GF-D8 (cell line): ENCODE data around the gene FUNDC1.

Source experiments
- DNase-seq: peaks from one replicate; lab custom pipeline; 2025; lab: John Stamatoyannopoulos, UW

The FUNDC1 gene

GRCh38 chrX:44480591-44480990 lies 62.1 kb downstream of the FUNDC1 start:
- no peak for DNase-seq

DNA sequence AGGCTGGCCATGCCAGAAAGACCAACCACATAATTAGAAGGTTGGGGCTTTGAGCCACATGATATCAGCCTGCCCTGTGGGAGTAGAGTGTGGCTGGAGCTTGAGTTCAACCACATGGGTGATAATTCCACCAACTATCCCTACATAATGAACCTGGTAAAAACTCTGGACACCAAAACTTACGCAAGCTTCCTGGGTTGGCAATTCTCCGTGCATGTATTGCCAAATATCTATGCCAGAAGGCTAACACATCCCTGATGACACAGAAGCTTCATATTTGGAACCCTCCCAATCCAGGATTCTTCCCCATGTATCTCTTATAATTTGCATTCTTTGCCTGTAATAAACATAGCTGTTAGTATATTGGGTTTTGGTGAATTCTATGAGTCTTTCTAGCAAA lies 68.2 kb downstream of the FUNDC1 start:
- no peak for DNase-seq
